ENCODE data around the gene LACC1.

The LACC1 gene

GRCh38 chr13:43934273-43934672 lies 54.6 kb downstream of the LACC1 start:
- H3K9ac ChIP-seq: no peak overlapping the region
- no peak for TF ChIP-seq CTCF (conservative IDR thresholded peaks at IDR 0.05; ENCODE audit: low read depth, low read length)
- H3K79me2 ChIP-seq (ENCODE audit: insufficient read depth, low read depth): no peaks in the 10 kb centered on the region
- H3K27ac ChIP-seq: no peak overlapping the region
- no peaks in the 10 kb centered on the region for H3K27me3 ChIP-seq (ENCODE audit: insufficient read depth, low read depth)
- H2AFZ ChIP-seq (ENCODE audit: low read depth): no peak overlapping the region
- no peaks in the 10 kb centered on the region for H3K36me3 ChIP-seq (ENCODE audit: insufficient read depth)
- H3K4me2 ChIP-seq: no peak overlapping the region
- no peaks in the 10 kb centered on the region for H3K4me1 ChIP-seq (ENCODE audit: low read depth, poor library complexity, severe bottlenecking)
- no peaks in the 10 kb centered on the region for H4K20me1 ChIP-seq (ENCODE audit: insufficient read depth)
- H3K4me3 ChIP-seq (IDR thresholded peaks at IDR 0.05; ENCODE audit: insufficient read depth, low read depth, low read length): no peak overlapping the region

DNA sequence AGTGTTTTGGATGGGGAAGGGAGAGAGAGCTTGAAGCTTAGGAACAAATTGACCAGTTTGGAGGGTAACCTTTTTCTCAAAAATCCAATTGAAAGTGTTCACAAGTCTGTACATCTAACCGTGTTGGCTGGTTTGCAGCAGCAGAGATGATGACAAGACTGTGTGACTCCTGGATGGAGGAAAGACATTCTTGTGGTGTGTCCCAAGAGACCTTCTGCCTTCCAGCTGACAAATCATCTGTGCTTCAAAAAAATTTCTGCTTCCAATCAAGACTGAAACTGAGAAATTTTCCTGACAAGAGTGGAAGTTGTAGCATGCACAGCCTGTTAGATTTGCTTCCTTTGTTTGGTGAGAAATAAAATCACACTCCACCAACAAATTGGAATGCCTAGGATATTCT lies 56.2 kb downstream of the LACC1 start:
- Histone ChIP-seq H2AFZ (ENCODE audit: low read depth) (no peak overlapping the region), H4K20me1 (ENCODE audit: insufficient read depth) (no peaks in the 10 kb centered on the region), H3K27me3 (ENCODE audit: insufficient read depth, low read depth) (no peaks in the 10 kb centered on the region), H3K4me2 (no peak overlapping the region), H3K27ac (no peak overlapping the region), H3K4me1 (ENCODE audit: low read depth, poor library complexity, severe bottlenecking) (no peaks in the 10 kb centered on the region), H3K79me2 (ENCODE audit: insufficient read depth, low read depth) (no peaks in the 10 kb centered on the region), H3K9ac (no peak overlapping the region), H3K36me3 (ENCODE audit: insufficient read depth) (no peaks in the 10 kb centered on the region), H3K4me3 (IDR thresholded peaks at IDR 0.05; ENCODE audit: insufficient read depth, low read depth, low read length) (no peak overlapping the region)
- no peak for TF ChIP-seq CTCF (conservative IDR thresholded peaks at IDR 0.05; ENCODE audit: low read depth, low read length)

- no peak overlapping the region for H3K4me3 ChIP-seq (IDR thresholded peaks at IDR 0.05; ENCODE audit: insufficient read depth, low read depth, low read length)
- no peak overlapping the region for H3K27ac ChIP-seq
- H3K9ac ChIP-seq: no peak overlapping the region
- no peak overlapping the region for H3K4me2 ChIP-seq
- H4K20me1 ChIP-seq (ENCODE audit: insufficient read depth): no peaks in the 10 kb centered on the region
- no peak for TF ChIP-seq CTCF (conservative IDR thresholded peaks at IDR 0.05; ENCODE audit: low read depth, low read length)
- H3K79me2 ChIP-seq (ENCODE audit: insufficient read depth, low read depth): no peaks in the 10 kb centered on the region
- no peaks in the 10 kb centered on the region for H3K27me3 ChIP-seq (ENCODE audit: insufficient read depth, low read depth)
- no peak overlapping the region for H2AFZ ChIP-seq (ENCODE audit: low read depth)
- no peaks in the 10 kb centered on the region for H3K4me1 ChIP-seq (ENCODE audit: low read depth, poor library complexity, severe bottlenecking)
- no peaks in the 10 kb centered on the region for H3K36me3 ChIP-seq (ENCODE audit: insufficient read depth)
Observed at GRCh38 chr13:43936647-43937046, 56.9 kb downstream of the LACC1 start.

DNA sequence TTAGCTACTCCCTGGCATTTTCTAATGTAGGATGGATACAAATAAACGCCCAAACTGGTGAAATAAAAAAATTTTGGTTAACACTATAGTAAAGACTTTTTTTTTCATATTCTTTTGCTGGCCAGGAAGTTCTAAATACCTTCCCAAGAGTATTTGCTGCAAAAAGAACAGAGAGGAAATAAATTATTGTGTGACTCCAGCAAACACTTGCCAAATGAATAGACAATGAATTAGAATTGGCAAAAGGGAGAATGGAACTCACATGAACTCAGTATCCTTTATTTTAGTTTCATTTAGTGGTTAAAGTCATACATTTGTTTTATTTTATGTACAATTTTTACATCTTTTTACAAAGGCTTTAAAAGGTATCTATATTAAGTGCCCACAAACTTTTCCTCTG lies 58.1 kb downstream of the LACC1 start:
- Histone ChIP-seq H3K36me3 (ENCODE audit: insufficient read depth) (no peaks in the 10 kb centered on the region), H3K4me1 (ENCODE audit: low read depth, poor library complexity, severe bottlenecking) (no peaks in the 10 kb centered on the region), H3K79me2 (ENCODE audit: insufficient read depth, low read depth) (no peaks in the 10 kb centered on the region), H4K20me1 (ENCODE audit: insufficient read depth) (no peaks in the 10 kb centered on the region), H3K27me3 (ENCODE audit: insufficient read depth, low read depth) (no peaks in the 10 kb centered on the region), H3K27ac (no peak overlapping the region), H3K4me3 (IDR thresholded peaks at IDR 0.05; ENCODE audit: insufficient read depth, low read depth, low read length) (no peak overlapping the region), H3K4me2 (no peak overlapping the region), H3K9ac (no peak overlapping the region), H2AFZ (ENCODE audit: low read depth) (no peak overlapping the region)
- no peak for TF ChIP-seq CTCF (conservative IDR thresholded peaks at IDR 0.05; ENCODE audit: low read depth, low read length)

DNA sequence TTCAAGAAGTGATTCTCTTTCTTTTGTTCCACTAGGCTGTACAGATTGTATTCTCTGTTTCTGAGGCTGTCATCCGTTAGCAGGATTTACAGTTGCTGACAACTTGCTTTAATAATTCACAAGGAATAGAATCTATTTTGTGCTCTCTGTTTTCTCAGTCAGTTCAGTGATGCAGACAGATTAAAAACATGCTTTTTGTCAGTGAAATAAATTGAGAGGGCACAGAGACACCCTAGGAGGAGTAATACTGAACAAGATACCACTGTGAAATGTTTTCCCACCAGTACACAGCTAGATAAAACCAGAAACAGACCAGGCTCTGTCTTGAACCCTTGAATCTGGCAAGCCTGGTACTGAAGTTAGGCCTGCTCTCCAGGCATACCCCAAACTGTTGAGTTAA lies 58.7 kb downstream of the LACC1 start:
- H3K27ac ChIP-seq: no peak overlapping the region
- H4K20me1 ChIP-seq (ENCODE audit: insufficient read depth): no peaks in the 10 kb centered on the region
- no peak overlapping the region for H2AFZ ChIP-seq (ENCODE audit: low read depth)
- no peak overlapping the region for H3K4me2 ChIP-seq
- H3K9ac ChIP-seq: no peak overlapping the region
- H3K79me2 ChIP-seq (ENCODE audit: insufficient read depth, low read depth): no peaks in the 10 kb centered on the region
- H3K4me3 ChIP-seq (IDR thresholded peaks at IDR 0.05; ENCODE audit: insufficient read depth, low read depth, low read length): no peak overlapping the region
- no peaks in the 10 kb centered on the region for H3K4me1 ChIP-seq (ENCODE audit: low read depth, poor library complexity, severe bottlenecking)
- TF ChIP-seq CTCF (conservative IDR thresholded peaks at IDR 0.05; ENCODE audit: low read depth, low read length): no peak
- no peaks in the 10 kb centered on the region for H3K36me3 ChIP-seq (ENCODE audit: insufficient read depth)
- H3K27me3 ChIP-seq (ENCODE audit: insufficient read depth, low read depth): no peaks in the 10 kb centered on the region

All from KMS-11 (cell line).